Measurements from ENCODE around the gene TBXAS1. TPM values are rescaled to one million over a fixed set of nuclear protein-coding genes. Genes with fewer than 3 reads are reported as not detected.

TBXAS1 gene
- total RNA-seq, 4 donors from 2014 or later = 9.8 to 31.3 (median 13.5) TPM

DNA sequence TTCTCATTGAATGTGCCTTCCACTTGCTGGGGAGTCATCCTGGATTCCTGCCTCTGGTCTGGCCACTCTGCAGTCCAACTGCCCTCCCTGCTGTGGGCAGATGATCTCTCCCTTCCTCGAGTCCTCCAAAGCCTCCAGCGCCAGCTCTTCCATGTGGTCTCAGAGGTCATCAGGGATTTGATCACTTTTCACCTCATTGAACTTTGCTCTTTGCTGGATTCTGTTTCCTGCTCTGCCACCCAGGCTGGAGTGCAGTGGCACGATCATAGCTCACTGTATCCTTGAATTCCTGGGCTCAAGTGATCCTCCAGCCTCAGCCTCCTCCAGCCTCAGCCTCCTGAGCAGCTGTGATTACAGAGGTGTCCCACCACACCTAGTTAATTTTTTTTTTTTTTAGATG is 22.1 kb upstream of the TBXAS1 start:
- peaks cover 0 to 3% (median 0%) of the 10 kb centered on the region in 4 donors for H3K27me3 ChIP-seq
- no peak for TF ChIP-seq CTCF (IDR thresholded peaks at IDR 0.05)
- no peak for TF ChIP-seq EP300 (IDR thresholded peaks at IDR 0.05)
- no peak for TF ChIP-seq POLR2AphosphoS5 (IDR thresholded peaks at IDR 0.05)
- TF ChIP-seq POLR2A (IDR thresholded peaks at IDR 0.05; ENCODE audit: low read depth) = no peak
- H3K27ac ChIP-seq (replicated peaks in 1 of 4) = no peak overlapping the region
- whole genome bisulfite sequencing = 94% methylated on average over 3 of the region's 3 CpGs
- no peak overlapping the region for H3K4me3 ChIP-seq
- H3K9me3 ChIP-seq = no peaks in the 10 kb centered on the region
- DNase-seq (ENCODE audit: extremely low spot score) = no peak
- intact Hi-C loops (cut with DNase I) = no loop called here
- H3K4me1 ChIP-seq = no peaks in the 10 kb centered on the region
- no peaks in the 10 kb centered on the region for H3K36me3 ChIP-seq

GRCh38 chr7:139808427-139808826 is 20.6 kb upstream of the TBXAS1 start:
- H3K9me3 ChIP-seq = no peaks in the 10 kb centered on the region
- no peak for TF ChIP-seq POLR2AphosphoS5 (IDR thresholded peaks at IDR 0.05)
- TF ChIP-seq EP300 (IDR thresholded peaks at IDR 0.05) = no peak
- no peak for TF ChIP-seq POLR2A (IDR thresholded peaks at IDR 0.05; ENCODE audit: low read depth)
- no peak for TF ChIP-seq CTCF (IDR thresholded peaks at IDR 0.05)
- no peak for DNase-seq (ENCODE audit: extremely low spot score)
- no peak overlapping the region for H3K27ac ChIP-seq (replicated peaks in 1 of 4)
- H3K4me3 ChIP-seq = no peak overlapping the region
- no peaks in the 10 kb centered on the region for H3K27me3 ChIP-seq
- no peaks in the 10 kb centered on the region for H3K36me3 ChIP-seq
- no peaks in the 10 kb centered on the region for H3K4me1 ChIP-seq
- intact Hi-C loops (cut with DNase I) = no loop called here
- 59% methylated on average over 3 of the region's 3 CpGs for whole genome bisulfite sequencing

GRCh38 chr7:139808846-139809442 is 20.1 kb upstream of the TBXAS1 start:
- TF ChIP-seq CTCF (IDR thresholded peaks at IDR 0.05) = no peak
- no peak for TF ChIP-seq POLR2A (IDR thresholded peaks at IDR 0.05; ENCODE audit: low read depth)
- intact Hi-C loops (cut with DNase I) = no loop called here
- no peak overlapping the region for H3K27ac ChIP-seq (replicated peaks in 1 of 4)
- no peaks in the 10 kb centered on the region for H3K36me3 ChIP-seq
- H3K27me3 ChIP-seq = no peaks in the 10 kb centered on the region
- no peak for DNase-seq (ENCODE audit: extremely low spot score)
- H3K9me3 ChIP-seq = no peaks in the 10 kb centered on the region
- no peak overlapping the region for H3K4me3 ChIP-seq
- no peaks in the 10 kb centered on the region for H3K4me1 ChIP-seq

- Histone ChIP-seq H3K4me1 (no peaks in the 10 kb centered on the region), H3K27ac (replicated peaks in 1 of 4) (no peak overlapping the region), H3K27me3 (no peaks in the 10 kb centered on the region), H3K4me3 (no peak overlapping the region), H3K36me3 (no peaks in the 10 kb centered on the region), H3K9me3 (no peaks in the 10 kb centered on the region)
- no peak for TF ChIP-seq EP300 (IDR thresholded peaks at IDR 0.05)
- TF ChIP-seq CTCF (IDR thresholded peaks at IDR 0.05) = no peak
- no peak for TF ChIP-seq POLR2AphosphoS5 (IDR thresholded peaks at IDR 0.05)
- no peak for TF ChIP-seq POLR2A (IDR thresholded peaks at IDR 0.05; ENCODE audit: low read depth)
- WGBS = 63% methylated on average over 2 of the region's 2 CpGs
- intact Hi-C loops (cut with DNase I) = no loop called here
- DNase-seq (ENCODE audit: extremely low spot score) = no peak
Measured at GRCh38 chr7:139811066-139811465, 18.0 kb upstream of the TBXAS1 start.

DNA sequence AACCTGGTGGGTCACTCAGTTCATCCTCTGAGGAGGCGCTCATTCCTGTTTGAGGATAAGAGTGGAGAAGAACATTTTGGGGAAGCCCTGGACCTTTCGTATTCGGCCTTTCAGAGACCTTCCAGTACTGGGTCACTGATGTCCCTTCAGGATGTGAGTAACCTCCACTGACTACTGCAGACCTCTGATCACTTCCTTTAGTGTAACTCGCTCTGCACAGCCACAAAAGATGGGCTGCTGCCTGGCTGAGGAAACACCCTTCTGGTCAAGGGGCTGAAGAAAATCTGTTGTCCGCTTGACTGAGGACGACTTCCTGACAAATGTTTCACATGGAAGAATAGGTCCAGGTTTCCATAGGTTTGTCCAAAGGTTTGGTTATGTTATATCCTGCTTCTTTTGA is 15.9 kb upstream of the TBXAS1 start:
- Histone ChIP-seq H3K4me1 (no peaks in the 10 kb centered on the region), H3K36me3 (no peaks in the 10 kb centered on the region), H3K27me3 (no peaks in the 10 kb centered on the region), H3K9me3 (no peaks in the 10 kb centered on the region), H3K27ac (replicated peaks in 1 of 4) (no peak overlapping the region), H3K4me3 (no peak overlapping the region)
- intact Hi-C loops (cut with DNase I) = no loop called here
- TF ChIP-seq EP300 (IDR thresholded peaks at IDR 0.05) (no peak), POLR2AphosphoS5 (IDR thresholded peaks at IDR 0.05) (no peak), CTCF (IDR thresholded peaks at IDR 0.05) (no peak), POLR2A (IDR thresholded peaks at IDR 0.05; ENCODE audit: low read depth) (no peak)
- DNase-seq (ENCODE audit: extremely low spot score) = no peak
- WGBS = 90% methylated on average over 5 of the region's 6 CpGs

All from esophagus muscularis mucosa (tissue), 4 donors.